Measurements from ENCODE around the gene MAP3K2.

The MAP3K2 gene, protein sequence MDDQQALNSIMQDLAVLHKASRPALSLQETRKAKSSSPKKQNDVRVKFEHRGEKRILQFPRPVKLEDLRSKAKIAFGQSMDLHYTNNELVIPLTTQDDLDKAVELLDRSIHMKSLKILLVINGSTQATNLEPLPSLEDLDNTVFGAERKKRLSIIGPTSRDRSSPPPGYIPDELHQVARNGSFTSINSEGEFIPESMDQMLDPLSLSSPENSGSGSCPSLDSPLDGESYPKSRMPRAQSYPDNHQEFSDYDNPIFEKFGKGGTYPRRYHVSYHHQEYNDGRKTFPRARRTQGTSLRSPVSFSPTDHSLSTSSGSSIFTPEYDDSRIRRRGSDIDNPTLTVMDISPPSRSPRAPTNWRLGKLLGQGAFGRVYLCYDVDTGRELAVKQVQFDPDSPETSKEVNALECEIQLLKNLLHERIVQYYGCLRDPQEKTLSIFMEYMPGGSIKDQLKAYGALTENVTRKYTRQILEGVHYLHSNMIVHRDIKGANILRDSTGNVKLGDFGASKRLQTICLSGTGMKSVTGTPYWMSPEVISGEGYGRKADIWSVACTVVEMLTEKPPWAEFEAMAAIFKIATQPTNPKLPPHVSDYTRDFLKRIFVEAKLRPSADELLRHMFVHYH

GRCh38 chr2:127387655-127388422 lies at the start of gene MAP3K2:
TSS of gene MAP3K2 (minus strand) at chr2:127387975. CDS start at chr2:127343129, 44,846 bp downstream.
- peak within 1 kb of the TSS; percentile 84 for H3K4me3 ChIP-seq (ENCODE audit: low read depth, low read length)
- no peak for TF ChIP-seq CTCF (IDR thresholded peaks at IDR 0.05; ENCODE audit: low read depth, low read length)

GRCh38 chr2:127437056-127437455 lies 49.3 kb upstream of the MAP3K2 start:
- no peak overlapping the region for H3K4me3 ChIP-seq (ENCODE audit: low read depth, low read length)
- no peak for TF ChIP-seq CTCF (IDR thresholded peaks at IDR 0.05; ENCODE audit: low read depth, low read length)

DNA sequence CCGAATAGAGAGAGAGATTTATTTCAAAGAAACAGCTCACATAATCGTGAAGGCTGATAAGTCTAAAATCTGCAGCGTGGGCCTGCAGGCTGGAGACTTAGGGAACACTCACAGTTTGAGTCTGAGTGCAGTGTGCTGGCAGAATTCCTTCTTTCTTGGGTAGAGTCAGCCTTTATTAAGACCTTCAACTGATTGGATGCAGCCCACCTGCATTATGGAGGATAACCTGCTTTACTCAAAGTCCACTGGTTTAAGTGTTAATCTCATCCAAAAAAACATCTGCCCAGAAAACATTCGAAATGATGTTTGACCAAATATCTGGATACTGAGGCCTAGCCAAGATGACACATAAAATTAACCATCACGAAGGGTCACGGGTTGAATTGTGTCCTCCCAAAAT lies 46.7 kb upstream of the MAP3K2 start:
- H3K4me3 ChIP-seq (ENCODE audit: low read depth, low read length) = no peak overlapping the region
- TF ChIP-seq CTCF (IDR thresholded peaks at IDR 0.05; ENCODE audit: low read depth, low read length) = no peak

GRCh38 chr2:127431408-127432023 lies 43.7 kb upstream of the MAP3K2 start:
- no peak overlapping the region for H3K4me3 ChIP-seq (ENCODE audit: low read depth, low read length)
- no peak for TF ChIP-seq CTCF (IDR thresholded peaks at IDR 0.05; ENCODE audit: low read depth, low read length)

- H3K4me3 ChIP-seq (ENCODE audit: low read depth, low read length) = no peak overlapping the region
- no peak for TF ChIP-seq CTCF (IDR thresholded peaks at IDR 0.05; ENCODE audit: low read depth, low read length)
Observed at GRCh38 chr2:127429844-127430425, 42.2 kb upstream of the MAP3K2 start.

DNA sequence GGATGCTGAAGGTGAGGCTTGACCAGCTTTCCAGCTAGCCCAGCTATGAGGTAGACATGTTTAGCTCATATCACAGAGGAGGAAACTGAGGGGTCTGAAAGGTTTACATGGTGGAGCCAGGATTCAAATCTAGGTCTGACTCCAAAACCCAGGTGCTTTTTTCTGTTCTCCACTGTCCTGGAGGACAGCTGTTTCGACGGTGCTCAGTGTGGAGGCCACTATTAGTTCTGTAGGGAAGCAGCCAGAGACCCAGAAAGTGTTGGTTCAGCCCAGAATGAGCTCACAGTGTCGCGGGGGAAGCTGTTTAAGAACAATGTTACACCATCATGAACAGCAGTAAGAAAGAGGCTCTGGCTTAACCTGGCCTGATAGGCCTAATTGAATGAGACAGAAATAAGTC lies 41.5 kb upstream of the MAP3K2 start:
- H3K4me3 ChIP-seq (ENCODE audit: low read depth, low read length) = no peak overlapping the region
- no peak for TF ChIP-seq CTCF (IDR thresholded peaks at IDR 0.05; ENCODE audit: low read depth, low read length)

Data from WI38 (cell line).